Fibroblast of the conjunctiva (primary cell): ENCODE measurements around the gene PCDHA10.
"Not testable (repeated sequence)": the region's sequence is repeated elsewhere in the genome, so short reads cannot be mapped to it uniquely, and the experiment has no call there.

Source experiments
- DNase-seq: peaks from one replicate; pipeline ENCODE4 v3.0.0-alpha.2; 2010; ENCODE audit warnings: low read depth

PCDHA10 gene

GRCh38 chr5:140842798-140843733 is 12.6 kb upstream of the PCDHA10 start:
- DNase-seq: no peak

DNA sequence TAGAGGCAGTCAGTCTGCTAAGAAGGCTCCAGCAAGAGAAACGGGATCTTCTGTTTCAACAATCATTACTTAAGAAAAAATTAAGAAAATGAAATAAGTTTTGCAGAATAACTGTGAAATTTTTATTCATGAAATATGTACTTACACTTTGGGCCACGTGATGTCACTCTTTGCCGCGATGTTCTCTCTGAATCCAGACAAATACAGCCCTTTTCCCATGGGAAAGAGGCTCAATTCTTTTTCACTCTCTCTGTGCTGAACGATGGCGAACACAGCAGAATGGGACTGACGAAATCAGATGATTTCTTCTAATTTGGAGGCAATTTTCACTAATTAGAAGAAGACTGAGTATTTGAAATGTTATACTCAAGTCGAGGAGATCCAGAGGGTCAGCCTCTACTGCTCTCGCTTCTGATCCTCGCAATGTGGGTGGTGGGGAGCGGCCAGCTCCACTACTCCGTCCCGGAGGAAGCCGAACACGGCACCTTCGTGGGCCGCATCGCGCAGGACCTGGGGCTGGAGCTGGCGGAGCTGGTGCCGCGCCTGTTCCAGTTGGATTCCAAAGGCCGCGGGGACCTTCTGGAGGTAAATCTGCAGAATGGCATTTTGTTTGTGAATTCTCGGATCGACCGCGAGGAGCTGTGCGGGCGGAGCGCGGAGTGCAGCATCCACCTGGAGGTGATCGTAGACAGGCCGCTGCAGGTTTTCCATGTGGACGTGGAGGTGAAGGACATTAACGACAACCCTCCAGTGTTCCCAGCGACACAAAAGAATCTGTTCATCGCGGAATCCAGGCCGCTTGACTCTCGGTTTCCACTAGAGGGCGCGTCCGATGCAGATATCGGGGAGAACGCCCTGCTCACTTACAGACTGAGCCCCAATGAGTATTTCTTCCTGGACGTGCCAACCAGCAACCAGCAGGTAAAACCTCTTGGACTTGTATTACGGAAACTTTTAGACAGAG is 7.3 kb upstream of the PCDHA10 start, which contains the start of gene PCDHA9:
Gene PCDHA9, plus strand, starts transcription at position 244 of the 964 bp plus-strand sequence. Its CDS starts 114 bp downstream, at position 358.
- DNase-seq: not testable (repeated sequence)

DNA sequence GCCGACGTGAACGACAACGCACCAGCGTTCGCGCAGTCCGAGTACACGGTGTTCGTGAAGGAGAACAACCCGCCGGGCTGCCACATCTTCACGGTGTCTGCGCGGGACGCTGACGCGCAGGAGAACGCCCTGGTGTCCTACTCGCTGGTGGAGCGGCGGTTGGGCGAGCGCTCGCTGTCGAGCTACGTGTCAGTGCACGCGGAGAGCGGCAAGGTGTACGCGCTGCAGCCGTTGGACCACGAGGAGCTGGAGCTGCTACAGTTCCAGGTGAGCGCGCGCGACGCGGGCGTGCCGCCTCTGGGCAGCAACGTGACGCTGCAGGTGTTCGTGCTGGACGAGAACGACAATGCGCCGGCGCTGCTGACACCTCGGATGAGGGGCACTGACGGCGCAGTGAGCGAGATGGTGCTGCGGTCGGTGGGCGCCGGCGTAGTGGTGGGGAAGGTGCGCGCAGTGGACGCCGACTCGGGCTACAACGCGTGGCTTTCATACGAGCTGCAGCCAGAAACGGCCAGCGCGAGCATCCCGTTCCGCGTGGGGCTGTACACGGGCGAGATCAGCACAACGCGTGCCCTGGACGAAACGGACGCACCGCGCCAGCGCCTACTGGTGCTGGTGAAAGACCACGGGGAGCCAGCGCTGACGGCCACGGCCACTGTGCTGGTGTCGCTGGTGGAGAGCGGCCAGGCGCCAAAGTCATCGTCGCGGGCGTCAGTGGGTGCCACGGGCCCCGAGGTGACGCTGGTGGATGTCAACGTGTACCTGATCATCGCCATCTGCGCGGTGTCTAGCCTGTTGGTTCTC is 5.7 kb upstream of the PCDHA10 start:
- DNase-seq: not testable (repeated sequence)

DNA sequence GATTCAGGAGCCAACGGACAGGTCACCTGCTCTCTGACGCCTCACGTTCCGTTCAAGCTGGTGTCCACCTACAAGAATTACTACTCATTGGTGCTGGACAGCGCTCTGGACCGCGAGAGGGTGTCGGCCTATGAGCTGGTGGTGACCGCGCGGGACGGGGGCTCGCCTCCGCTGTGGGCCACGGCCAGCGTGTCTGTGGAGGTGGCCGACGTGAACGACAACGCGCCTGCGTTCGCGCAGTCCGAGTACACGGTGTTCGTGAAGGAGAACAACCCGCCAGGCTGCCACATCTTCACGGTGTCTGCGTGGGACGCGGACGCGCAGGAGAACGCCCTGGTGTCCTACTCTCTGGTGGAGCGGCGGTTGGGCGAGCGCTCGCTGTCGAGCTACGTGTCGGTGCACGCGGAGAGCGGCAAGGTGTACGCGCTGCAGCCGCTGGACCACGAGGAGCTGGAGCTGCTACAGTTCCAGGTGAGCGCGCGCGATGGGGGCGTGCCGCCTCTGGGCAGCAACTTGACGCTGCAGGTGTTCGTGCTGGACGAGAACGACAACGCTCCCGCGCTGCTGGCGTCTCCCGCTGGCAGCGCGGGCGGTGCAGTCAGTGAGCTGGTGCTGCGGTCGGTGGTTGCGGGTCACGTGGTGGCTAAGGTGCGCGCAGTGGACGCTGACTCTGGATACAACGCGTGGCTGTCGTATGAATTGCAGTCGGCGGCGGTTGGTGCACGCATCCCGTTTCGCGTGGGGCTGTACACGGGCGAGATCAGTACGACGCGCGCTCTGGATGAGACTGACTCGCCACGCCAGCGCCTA is 1.7 kb downstream of the PCDHA10 start:
- no peak for DNase-seq

DNA sequence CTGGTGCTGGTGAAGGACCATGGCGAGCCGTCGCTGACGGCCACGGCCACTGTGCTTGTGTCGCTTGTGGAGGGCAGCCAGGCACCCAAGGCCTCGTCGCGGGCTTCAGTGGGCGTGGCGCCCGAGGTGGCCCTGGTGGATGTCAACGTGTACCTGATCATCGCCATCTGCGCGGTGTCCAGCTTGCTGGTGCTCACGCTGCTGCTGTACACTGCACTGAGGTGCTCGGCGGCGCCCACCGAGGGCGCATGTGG is 2.2 kb downstream of the PCDHA10 start:
- no peak for DNase-seq

GRCh38 chr5:140862441-140863295 is 7.0 kb downstream of the PCDHA10 start:
- DNase-seq: no peak

- DNase-seq: no peak
These were observed 13.2 kb downstream of the PCDHA10 start, which contains the start of gene PCDHA11 for GRCh38 chr5:140868721-140869554. Gene PCDHA11, plus strand, starts transcription at chr5:140868957. Its CDS starts 147 bp downstream, at chr5:140869104.

GRCh38 chr5:140869555-140869886 is 13.8 kb downstream of the PCDHA10 start:
- no peak for DNase-seq

DNA sequence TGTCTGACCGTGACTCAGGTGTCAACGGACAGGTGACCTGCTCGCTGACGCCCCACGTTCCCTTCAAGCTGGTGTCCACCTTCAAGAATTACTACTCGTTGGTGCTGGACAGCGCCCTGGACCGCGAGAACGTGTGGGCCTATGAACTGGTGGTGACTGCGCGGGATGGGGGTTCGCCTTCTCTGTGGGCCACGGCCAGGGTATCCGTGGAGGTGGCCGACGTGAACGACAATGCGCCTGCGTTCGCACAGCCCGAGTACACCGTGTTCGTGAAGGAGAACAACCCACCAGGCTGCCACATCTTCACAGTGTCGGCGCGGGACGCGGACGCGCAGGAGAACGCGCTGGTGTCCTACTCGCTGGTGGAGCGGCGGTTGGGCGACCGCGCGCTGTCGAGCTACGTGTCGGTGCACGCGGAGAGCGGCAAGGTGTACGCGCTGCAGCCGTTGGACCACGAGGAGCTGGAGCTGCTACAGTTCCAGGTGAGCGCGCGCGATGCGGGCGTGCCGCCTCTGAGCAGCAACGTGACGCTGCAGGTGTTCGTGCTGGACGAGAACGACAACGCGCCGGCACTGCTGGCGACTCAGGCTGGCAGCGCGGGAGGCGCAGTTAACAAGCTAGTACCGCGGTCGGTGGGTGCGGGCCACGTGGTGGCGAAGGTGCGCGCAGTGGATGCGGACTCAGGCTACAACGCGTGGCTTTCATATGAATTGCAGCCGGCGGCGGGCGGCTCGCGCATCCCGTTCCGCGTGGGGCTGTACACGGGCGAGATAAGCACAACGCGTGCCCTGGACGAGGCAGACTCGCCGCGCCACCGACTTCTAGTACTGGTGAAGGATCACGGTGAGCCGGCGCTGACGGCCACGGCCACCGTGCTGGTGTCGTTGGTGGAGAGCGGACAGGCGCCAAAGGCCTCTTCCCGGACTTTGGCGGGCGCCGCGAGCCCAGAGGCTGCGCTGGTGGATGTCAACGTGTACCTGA is 14.8 kb downstream of the PCDHA10 start:
- DNase-seq: no peak

GRCh38 chr5:140875085-140876065 is 19.7 kb downstream of the PCDHA10 start, which contains the start of gene PCDHA12:
Gene PCDHA12, plus strand, starts transcription at chr5:140875308. Its CDS starts 165 bp downstream, at chr5:140875473.
- no peak for DNase-seq

- not testable (repeated sequence) for DNase-seq
These were observed 21.0 kb downstream of the PCDHA10 start for GRCh38 chr5:140876541-140877261.

DNA sequence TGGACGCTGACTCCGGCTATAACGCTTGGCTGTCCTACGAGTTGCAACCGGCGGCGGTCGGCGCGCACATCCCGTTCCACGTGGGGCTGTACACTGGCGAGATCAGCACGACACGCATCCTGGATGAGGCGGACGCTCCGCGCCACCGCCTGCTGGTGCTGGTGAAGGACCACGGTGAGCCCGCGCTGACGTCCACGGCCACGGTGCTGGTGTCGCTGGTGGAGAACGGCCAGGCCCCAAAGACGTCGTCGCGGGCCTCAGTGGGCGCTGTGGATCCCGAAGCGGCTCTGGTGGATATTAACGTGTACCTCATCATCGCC is 21.5 kb downstream of the PCDHA10 start:
- no peak for DNase-seq

DNA sequence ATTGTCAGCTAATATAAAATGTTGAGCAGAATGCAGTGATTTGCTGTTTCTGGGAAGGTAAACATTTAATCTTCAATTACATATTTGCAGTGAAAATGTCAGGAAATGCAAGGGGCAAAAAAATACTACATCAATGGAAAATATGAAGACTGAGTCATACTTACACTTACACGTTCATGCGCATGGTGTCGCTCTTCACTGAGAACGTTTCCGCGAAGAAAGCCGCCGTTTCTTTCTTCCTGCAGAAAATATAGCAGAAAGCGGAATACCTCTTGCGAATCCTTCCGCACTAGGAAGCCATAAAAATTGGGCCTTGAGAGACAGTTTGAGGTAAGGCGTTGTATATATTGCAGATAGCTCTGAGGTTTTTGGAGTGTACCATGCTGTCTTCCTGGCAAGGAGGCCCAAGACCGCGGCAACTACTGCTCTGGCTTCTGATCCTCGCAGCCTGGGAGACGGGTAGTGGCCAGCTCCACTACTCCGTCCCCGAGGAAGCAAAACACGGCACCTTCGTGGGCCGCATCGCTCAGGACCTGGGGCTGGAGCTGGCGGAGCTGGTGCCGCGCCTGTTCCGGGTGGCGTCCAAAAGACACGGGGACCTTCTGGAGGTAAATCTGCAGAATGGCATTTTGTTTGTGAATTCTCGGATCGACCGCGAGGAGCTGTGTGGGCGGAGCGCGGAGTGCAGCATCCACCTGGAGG is 26.3 kb downstream of the PCDHA10 start, which contains the start of gene PCDHA13:
Gene PCDHA13, plus strand, starts transcription at position 236 of the 702 bp plus-strand sequence. Its CDS starts 145 bp downstream, at position 381.
- no peak for DNase-seq

- DNase-seq: no peak
These were observed 26.8 kb downstream of the PCDHA10 start for GRCh38 chr5:140882591-140882899.

- no peak for DNase-seq
These were observed 27.7 kb downstream of the PCDHA10 start for GRCh38 chr5:140883373-140883772.
